Breast epithelium (tissue), 3 donors: ENCODE measurements around the gene CHST8.

ENCODE experiments used
- CTCF ChIP-seq, 3 donors: fragments of 450-650 bp; IDR thresholded peaks; one replicate each; pipeline ENCODE4 v1.5.1; 2016 to 2017; ENCODE audit warnings: antibody characterized with exemption in 3 of 3, mild to moderate bottlenecking in 3 of 3, moderate library complexity in 3 of 3
- POLR2A ChIP-seq: fragments of 450-650 bp; IDR thresholded peaks from one replicate; pipeline ENCODE4 v1.6.1; 2016; ENCODE audit warnings: antibody characterized with exemption, mild to moderate bottlenecking, moderate library complexity
- POLR2AphosphoS5 ChIP-seq, 3 donors: sonication (generic); formaldehyde crosslinking; IDR thresholded peaks; one replicate each; pipeline ENCODE4 v1.6.1; 2017; ENCODE audit warnings: antibody characterized with exemption in 3 of 3

- TF ChIP-seq CTCF (IDR thresholded peaks at IDR 0.05) (no peak), POLR2AphosphoS5 (IDR thresholded peaks at IDR 0.05) (no peak), POLR2A (no peak)
These were observed 115.0 kb downstream of the CHST8 start for GRCh38 chr19:33736787-33737186.
